Measurements from ENCODE around the gene C17orf58. TPM values are rescaled to one million over a fixed set of nuclear protein-coding genes. Genes with fewer than 3 reads are reported as not detected.

C17orf58 gene
- total and polyA plus RNA-seq, 9 of the 15 experiments (the other 6 are each of a cell fraction or from before 2014, with no cell fraction given): 8.6 to 37.4 (median 27.6) TPM

- no peak for TF ChIP-seq NR2C2 (CRISPR knock-in tag; IDR thresholded peaks at IDR 0.05)
- TF ChIP-seq NR2C2 (tag; IDR thresholded peaks at IDR 0.05): peak; percentile 77
- peak; percentile 41; the same call in 1 of the 2 replicates for TF ChIP-seq SMC3 (conservative IDR thresholded peaks at IDR 0.05; ENCODE audit: insufficient read depth, low read depth, low read length)
- no peak for TF ChIP-seq ZNF668 (CRISPR knock-in tag; IDR thresholded peaks at IDR 0.05)
- TF ChIP-seq ATF1 (CRISPR knock-in tag; IDR thresholded peaks at IDR 0.05): no peak
- TF ChIP-seq ATF1 (tag; IDR thresholded peaks at IDR 0.05): peak; percentile 28; the same call in 1 of the 2 replicates
- TF ChIP-seq ZNF124 (CRISPR knock-in tag; IDR thresholded peaks at IDR 0.05): no peak
- TF ChIP-seq EP400 (IDR thresholded peaks at IDR 0.05): peak; percentile 35; the same call in 1 of the 2 replicates
- no peak for TF ChIP-seq ZNF184 (CRISPR knock-in tag; IDR thresholded peaks at IDR 0.05)
- TF ChIP-seq BRD4 (IDR thresholded peaks at IDR 0.05): no peak
- TF ChIP-seq BCOR (IDR thresholded peaks at IDR 0.05): peak; percentile 85
- no peak for TF ChIP-seq ZNF408 (CRISPR knock-in tag; IDR thresholded peaks at IDR 0.05; ENCODE audit: low read depth)
- no peak for TF ChIP-seq ZKSCAN1 (IDR thresholded peaks at IDR 0.05; ENCODE audit: low read depth, low read length)
- TF ChIP-seq PHB (CRISPR knock-in tag; IDR thresholded peaks at IDR 0.05): no peak
- peak in 1 of 2 experiments; percentile 44; a peak in 1 of 4 replicates for TF ChIP-seq ARNT (IDR thresholded peaks at IDR 0.05)
- TF ChIP-seq CBX3 (IDR thresholded peaks at IDR 0.05; ENCODE audit: borderline replicate concordance in 1 of 2, low read length in 2 of 2): 0 out of 3 replicates have a peak, but pooled peaks of 1 of the 2 experiments have one; percentile 28
- peak; percentile 76 for TF ChIP-seq ZBTB33 (CRISPR knock-in tag; IDR thresholded peaks at IDR 0.05)
- peak; percentile 20; the same call in 1 of the 2 replicates for TF ChIP-seq NBN (IDR thresholded peaks at IDR 0.05; ENCODE audit: low read depth)
- no peak for TF ChIP-seq PTBP1 (IDR thresholded peaks at IDR 0.05; ENCODE audit: low read depth, low read length)
- peak; percentile 48; the same call in 1 of the 2 replicates for TF ChIP-seq NKRF (IDR thresholded peaks at IDR 0.05; ENCODE audit: borderline replicate concordance)
- TF ChIP-seq CREM (IDR thresholded peaks at IDR 0.05; ENCODE audit: low read depth): 0 out of 2 replicates have a peak, but pooled peaks have one; percentile 20
- peak; percentile 66; the same call in 1 of the 2 replicates for TF ChIP-seq CTBP1 (IDR thresholded peaks at IDR 0.05; ENCODE audit: borderline replicate concordance)
- TF ChIP-seq HDAC6 (IDR thresholded peaks at IDR 0.05; ENCODE audit: low read depth, low read length): no peak
Observed at GRCh38 chr17:68011199-68011665, 15.0 kb upstream of the C17orf58 start (continued).
